HG03565 (cell line): ENCODE data around the gene PLCD4.

ENCODE experiments used
- ATAC-seq: cut with Tn5 transposase; IDR thresholded peaks from one replicate; pipeline ENCODE4 v1.9.1; 2021; ENCODE audit warnings: mild to moderate bottlenecking, moderate library complexity; ENCODE audit not compliant: unreplicated experiment

The PLCD4 gene

GRCh38 chr2:218607436-218608115 is at the start of gene PLCD4:
Gene PLCD4, plus strand, starts transcription at chr2:218607899. Its CDS starts 7,841 bp downstream, at chr2:218615740.
- ATAC-seq: no peak

GRCh38 chr2:218557941-218558340 is 49.8 kb upstream of the PLCD4 start:
- ATAC-seq: no peak

GRCh38 chr2:218558986-218559385 is 48.7 kb upstream of the PLCD4 start:
- no peak for ATAC-seq

GRCh38 chr2:218564056-218564455 is 43.6 kb upstream of the PLCD4 start:
- no peak for ATAC-seq

GRCh38 chr2:218566296-218566695 is 41.4 kb upstream of the PLCD4 start:
- ATAC-seq: no peak

- peak; percentile 20 for ATAC-seq
Observed at GRCh38 chr2:218567797-218568189, 39.9 kb upstream of the PLCD4 start.

- peak; percentile 55 for ATAC-seq
Observed at GRCh38 chr2:218568190-218569037, 39.3 kb upstream of the PLCD4 start, which contains the start of the genes CNOT9 and USP37. Gene CNOT9, plus strand, starts transcription at chr2:218568839. Its CDS starts 116 bp downstream, at chr2:218568955. Gene USP37, minus strand, starts transcription at chr2:218568351. Its CDS starts 9,698 bp downstream, at chr2:218558653.

GRCh38 chr2:218569038-218569431 is 38.7 kb upstream of the PLCD4 start:
- peak; percentile 27 for ATAC-seq

- ATAC-seq: no peak
Observed at GRCh38 chr2:218569661-218570500, 37.8 kb upstream of the PLCD4 start.

GRCh38 chr2:218570850-218571249 is 36.8 kb upstream of the PLCD4 start:
- ATAC-seq: no peak

- no peak for ATAC-seq
Observed at GRCh38 chr2:218576854-218577253, 30.8 kb upstream of the PLCD4 start.

GRCh38 chr2:218577482-218578220 is 30.0 kb upstream of the PLCD4 start:
- ATAC-seq: no peak

GRCh38 chr2:218578272-218578877 is 29.3 kb upstream of the PLCD4 start:
- ATAC-seq: no peak

- ATAC-seq: peak; percentile 51
Observed at GRCh38 chr2:218582076-218582475, 25.6 kb upstream of the PLCD4 start.

- no peak for ATAC-seq
Observed at GRCh38 chr2:218583983-218584850, 23.5 kb upstream of the PLCD4 start.

GRCh38 chr2:218585541-218585940 is 22.2 kb upstream of the PLCD4 start:
- ATAC-seq: no peak

GRCh38 chr2:218605432-218605831 is 2.3 kb upstream of the PLCD4 start:
- ATAC-seq: no peak

GRCh38 chr2:218615868-218616315 is 8.2 kb downstream of the PLCD4 start:
- no peak for ATAC-seq
